ENCODE measurements around the gene TRPM6.

DNA sequence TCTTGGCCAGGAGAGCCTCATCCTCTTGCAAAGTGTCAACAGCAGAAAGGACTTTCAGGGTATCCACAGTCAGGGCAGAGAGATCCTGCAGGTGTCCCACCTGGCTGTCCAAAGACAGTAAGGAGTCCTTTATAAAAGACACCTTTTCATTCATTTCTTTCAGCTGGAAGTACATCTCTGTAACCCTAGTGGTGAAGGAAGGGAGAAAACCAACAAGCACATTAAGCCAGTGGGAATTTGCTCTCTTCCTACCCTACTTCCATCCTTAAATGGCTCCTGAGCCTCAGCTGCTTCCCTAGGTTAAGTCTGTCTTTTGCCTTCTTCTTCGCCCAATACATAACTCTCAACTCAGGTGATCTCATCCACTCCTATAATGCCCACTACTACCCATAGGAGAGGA is 124.8 kb downstream of the TRPM6 start:
- TF ChIP-seq, protein P1, sequence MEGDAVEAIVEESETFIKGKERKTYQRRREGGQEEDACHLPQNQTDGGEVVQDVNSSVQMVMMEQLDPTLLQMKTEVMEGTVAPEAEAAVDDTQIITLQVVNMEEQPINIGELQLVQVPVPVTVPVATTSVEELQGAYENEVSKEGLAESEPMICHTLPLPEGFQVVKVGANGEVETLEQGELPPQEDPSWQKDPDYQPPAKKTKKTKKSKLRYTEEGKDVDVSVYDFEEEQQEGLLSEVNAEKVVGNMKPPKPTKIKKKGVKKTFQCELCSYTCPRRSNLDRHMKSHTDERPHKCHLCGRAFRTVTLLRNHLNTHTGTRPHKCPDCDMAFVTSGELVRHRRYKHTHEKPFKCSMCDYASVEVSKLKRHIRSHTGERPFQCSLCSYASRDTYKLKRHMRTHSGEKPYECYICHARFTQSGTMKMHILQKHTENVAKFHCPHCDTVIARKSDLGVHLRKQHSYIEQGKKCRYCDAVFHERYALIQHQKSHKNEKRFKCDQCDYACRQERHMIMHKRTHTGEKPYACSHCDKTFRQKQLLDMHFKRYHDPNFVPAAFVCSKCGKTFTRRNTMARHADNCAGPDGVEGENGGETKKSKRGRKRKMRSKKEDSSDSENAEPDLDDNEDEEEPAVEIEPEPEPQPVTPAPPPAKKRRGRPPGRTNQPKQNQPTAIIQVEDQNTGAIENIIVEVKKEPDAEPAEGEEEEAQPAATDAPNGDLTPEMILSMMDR (IDR thresholded peaks at IDR 0.05): no peak
- TF ChIP-seq POLR2A (IDR thresholded peaks at IDR 0.05) (no peak), POLR2AphosphoS5 (IDR thresholded peaks at IDR 0.05; ENCODE audit: insufficient read depth in 1 of 2, low read depth in 1 of 2) (no peak)

Data from vagina (tissue), 2 donors.